DMS 273 treated with DMSO at 0.1 percent for 48 hours (cell line): ENCODE measurements around the gene ZEB2.

Source experiments
- DNase-seq: peaks from one replicate; lab custom pipeline; 2025; lab: John Stamatoyannopoulos, UW

ZEB2 gene

DNA sequence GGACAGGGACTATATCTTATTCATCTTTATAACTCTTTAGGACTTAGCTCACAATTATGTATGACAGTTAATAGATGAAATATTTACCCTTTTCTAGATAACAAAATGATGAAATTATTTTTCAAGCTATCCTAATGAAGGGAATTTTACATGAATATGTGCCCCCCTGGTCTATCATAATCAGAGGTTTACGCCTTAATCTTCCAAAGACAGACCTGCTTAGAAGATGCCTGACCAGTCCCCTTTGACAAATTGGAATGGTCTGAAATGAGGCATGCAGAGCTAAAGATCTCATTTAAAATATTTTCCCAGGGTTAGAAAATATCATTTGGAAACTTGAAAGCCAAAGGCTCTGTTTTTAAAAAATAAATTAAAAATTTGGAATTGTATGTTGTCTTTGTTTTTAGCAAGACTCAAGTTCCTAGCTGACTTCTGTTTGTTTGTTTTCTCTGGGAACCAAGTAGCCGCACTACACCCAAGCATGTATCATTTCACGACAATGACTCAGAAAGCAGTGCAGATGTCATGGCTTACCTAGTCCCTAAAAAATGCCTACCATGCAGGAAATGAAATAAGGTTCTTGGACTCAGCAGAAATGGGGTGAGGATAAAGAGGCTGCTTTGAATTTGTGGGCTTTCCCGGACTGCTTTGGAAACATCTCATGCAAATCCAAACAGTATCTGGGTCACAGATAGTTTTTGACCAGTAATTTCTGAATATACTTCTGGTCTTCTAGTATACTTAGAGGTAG is 162.1 kb downstream of the ZEB2 start:
- peak; percentile 24 for DNase-seq

DNA sequence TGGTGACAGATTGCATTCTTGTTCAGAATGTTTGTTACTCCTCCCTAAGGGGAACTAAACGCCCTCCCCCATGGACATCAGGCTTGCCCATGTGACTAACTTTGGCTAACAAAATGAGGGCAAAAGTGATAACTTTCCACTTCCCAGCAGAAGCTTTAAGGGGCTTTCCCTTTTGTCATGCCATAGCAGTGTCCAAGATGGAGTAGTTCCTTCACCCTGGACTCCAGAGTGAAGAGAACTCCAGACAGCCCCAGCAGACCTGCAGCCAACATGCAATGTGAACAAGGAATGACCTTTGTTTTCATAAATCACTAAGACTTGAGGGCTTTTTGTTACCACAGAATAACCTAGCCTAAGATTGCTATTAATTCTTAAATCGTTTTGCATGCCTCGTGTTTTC is 163.5 kb downstream of the ZEB2 start:
- DNase-seq: peak; percentile 77

GRCh38 chr2:144354953-144355352 is 165.0 kb downstream of the ZEB2 start:
- DNase-seq: no peak

DNA sequence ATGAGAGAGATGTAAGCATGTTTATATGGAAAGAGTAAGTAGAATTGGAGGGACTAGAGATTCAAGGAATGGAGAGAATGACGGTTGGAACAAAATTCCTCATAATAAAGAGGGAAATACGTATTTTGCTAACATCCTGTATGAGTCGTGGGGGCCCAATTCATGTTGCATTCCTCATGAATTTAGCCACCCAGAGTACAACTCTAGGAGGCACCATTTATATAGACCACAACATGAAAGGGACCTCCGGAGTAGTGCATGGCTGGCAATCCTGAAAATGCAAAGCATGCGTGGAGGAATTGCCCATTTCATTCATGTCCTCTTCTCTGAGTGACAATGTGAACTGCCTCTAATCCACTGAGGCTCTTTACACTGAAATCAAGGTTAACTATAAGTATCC is 168.2 kb downstream of the ZEB2 start:
- DNase-seq: no peak

DNA sequence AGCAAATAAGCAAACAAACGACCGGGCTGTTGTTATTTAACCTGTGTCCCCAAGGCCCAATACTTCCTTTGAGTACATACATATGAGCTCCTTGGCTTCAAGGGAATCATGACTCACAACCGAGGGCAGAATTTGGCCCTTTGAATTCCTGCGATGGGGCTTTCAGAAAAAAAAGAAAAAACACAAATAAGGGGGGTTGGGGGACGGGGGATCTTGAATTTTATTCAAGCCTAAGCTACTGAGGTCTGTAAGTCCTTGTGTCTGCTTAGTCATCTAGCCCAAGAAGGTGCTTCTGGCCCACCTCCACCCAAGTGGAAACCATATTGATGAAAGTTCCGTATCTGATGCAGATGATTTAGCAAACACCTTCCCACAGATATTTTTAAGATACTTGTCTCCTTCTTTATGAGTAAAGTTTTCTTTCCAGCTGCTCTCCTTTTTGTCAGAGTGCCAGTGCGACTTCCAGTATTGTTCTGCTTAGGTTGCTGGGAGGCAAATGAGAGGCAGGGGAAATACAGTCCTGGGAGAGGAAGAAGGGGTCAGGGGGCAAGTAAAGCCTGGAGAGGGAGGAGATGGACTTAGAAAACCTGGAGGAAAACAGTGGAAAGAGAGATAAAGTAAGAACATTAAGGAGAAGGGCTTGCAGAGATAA is 169.6 kb downstream of the ZEB2 start:
- no peak for DNase-seq

- DNase-seq: peak; percentile 16
These were observed 170.2 kb downstream of the ZEB2 start for GRCh38 chr2:144349674-144350073.

DNA sequence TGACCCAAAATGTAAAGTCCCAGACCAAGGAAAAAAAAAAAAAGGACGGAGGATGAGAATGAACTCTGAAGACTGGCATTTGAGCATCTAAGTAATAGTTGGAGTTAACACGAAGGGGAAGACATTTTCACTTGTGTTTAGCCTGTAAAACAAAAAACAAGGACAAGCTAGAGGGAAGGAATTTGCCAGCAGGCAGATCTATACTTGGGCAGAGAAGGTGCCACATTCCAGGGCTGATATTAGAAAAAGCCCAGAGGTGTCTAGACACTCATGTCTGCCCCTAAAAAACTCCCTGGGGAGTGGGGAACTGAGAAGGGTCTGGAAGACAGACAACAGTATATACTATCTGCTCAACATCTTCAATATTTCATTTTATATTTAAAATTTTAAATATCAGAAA is 171.1 kb downstream of the ZEB2 start:
- no peak for DNase-seq

DNA sequence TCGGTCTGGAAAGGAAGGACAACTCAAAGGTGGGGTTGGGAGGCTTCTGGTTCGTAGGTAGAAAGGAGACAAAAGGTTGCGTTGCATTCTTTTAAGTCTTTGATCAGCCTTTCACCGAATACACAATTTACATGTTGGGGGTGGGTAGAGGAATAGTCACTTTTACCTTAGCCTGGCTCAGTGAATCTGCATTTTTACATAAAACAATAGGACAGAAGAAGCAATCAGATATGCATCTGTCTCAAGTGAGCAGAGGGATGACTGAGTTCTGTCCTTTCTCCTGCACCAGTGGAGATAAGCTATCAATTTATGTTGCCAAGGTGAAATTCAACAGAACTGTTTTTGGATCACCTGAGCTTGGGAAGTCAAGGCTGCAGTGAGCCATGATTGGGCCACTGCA is 173.7 kb downstream of the ZEB2 start:
- DNase-seq: no peak

DNA sequence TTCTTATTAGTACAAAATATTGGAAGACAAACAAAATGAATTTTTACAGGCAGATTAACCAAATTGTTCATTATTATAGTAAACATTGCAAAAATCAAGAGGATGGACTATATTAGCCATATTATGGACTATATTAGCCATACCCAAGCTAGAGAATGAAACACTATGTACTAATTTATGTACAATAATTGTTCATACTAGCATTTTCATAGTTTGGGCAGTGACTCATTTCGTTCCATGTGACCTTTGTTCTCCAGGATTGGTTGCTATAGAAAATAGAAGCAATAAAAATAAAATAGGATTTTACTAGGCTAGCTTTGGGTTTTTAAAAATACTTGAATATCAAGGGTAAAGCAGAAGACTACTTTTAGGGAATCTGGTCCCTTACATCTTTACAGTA is 176.8 kb downstream of the ZEB2 start:
- no peak for DNase-seq

- no peak for DNase-seq
These were observed 178.4 kb downstream of the ZEB2 start for GRCh38 chr2:144341538-144341937.

GRCh38 chr2:144339048-144339447 is 180.9 kb downstream of the ZEB2 start:
- no peak for DNase-seq

DNA sequence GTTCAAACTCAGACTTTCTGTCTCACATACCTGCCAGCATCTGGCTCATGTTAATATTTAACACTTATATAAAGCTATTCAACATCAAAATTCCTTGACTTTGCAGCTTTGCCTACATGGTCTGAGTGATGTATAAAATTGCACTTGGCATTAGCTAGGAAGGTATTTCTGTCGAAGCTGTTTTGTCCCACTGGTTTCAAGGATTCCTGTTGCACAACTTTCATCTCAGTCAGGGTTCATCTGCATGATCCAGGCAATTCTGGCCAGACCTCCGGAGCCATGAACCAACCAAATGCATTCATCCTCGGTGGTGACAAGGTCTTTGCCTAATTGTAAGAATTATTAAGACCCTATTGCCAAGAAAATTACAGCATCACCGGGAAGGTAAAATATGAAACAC is 185.4 kb downstream of the ZEB2 start:
- DNase-seq: no peak
